HCT116 (cell line): ENCODE results near the gene ARPP21.

Source experiments
- ELF1 ChIP-seq: IDR thresholded peaks from 2 replicates; pipeline ENCODE4 v1.6.1; 2012; ENCODE audit warnings: low read depth, borderline replicate concordance
- EZH2 ChIP-seq: fragments of 200-600 bp; sonication (generic); IDR thresholded peaks from 2 replicates; pipeline ENCODE4 v1.6.1; 2017; ENCODE audit warnings: antibody characterized with exemption, mixed run types
- POLR2A ChIP-seq: IDR thresholded peaks from 2 replicates; pipeline ENCODE4 v1.7.0; 2011; ENCODE audit warnings: borderline replicate concordance; ENCODE audit not compliant: insufficient read depth, insufficient read length; ENCODE audit errors: extremely low read depth
- POLR2AphosphoS5 ChIP-seq: IDR thresholded peaks from 2 replicates; pipeline ENCODE4 v1.6.1; 2011; ENCODE audit warnings: mild to moderate bottlenecking, low read depth, low read length, moderate library complexity
- RAD21 ChIP-seq: IDR thresholded peaks from 2 replicates; pipeline ENCODE4 v1.6.1; 2012; ENCODE audit warnings: low read depth, mild to moderate bottlenecking
- SIN3A ChIP-seq: IDR thresholded peaks from 2 replicates; pipeline ENCODE4 v1.6.1; 2012; ENCODE audit warnings: low read depth
- SP1 ChIP-seq: IDR thresholded peaks from 2 replicates; pipeline ENCODE4 v1.6.1; 2012; ENCODE audit warnings: low read depth
- SRF ChIP-seq: IDR thresholded peaks from 2 replicates; pipeline ENCODE4 v1.6.1; 2012; ENCODE audit warnings: low read depth
- YY1 ChIP-seq: IDR thresholded peaks from 2 replicates; pipeline ENCODE4 v1.6.1; 2011; ENCODE audit warnings: low read length, low read depth, moderate library complexity, mild to moderate bottlenecking; ENCODE audit not compliant: insufficient replicate concordance; ENCODE audit errors: extremely low read depth
- ZFX ChIP-seq: fragments of 450-650 bp; IDR thresholded peaks from 2 replicates; pipeline ENCODE4 v1.6.1; 2017
- ZNF274 ChIP-seq: fragments of 200-500 bp; sonication (Bioruptor generic); IDR thresholded peaks from 2 replicates; pipeline ENCODE4 v1.6.1; 2014; ENCODE audit warnings: mild to moderate bottlenecking, low read depth, low read length, inconsistent platforms
- TF ChIP-seq, protein P1 (sequence below), 3 experiments: fragments of 200-600 bp in 1 of 3; sonication (generic) in 1 of 3; IDR thresholded peaks in 2 of 3; conservative IDR thresholded peaks in 1 of 3; 2 replicates each; pipeline ENCODE4 v1.5.1; 2012 to 2017; ENCODE audit warnings: low read depth in 2 of 3, low read length in 2 of 3, antibody characterized with exemption in 1 of 3, borderline replicate concordance in 1 of 3, control low read depth in 1 of 3, mild to moderate bottlenecking in 1 of 3, mixed read lengths in 1 of 3, mixed run types in 1 of 3, moderate library complexity in 1 of 3; ENCODE audit not compliant: insufficient read depth in 1 of 3
- TF ChIP-seq, protein P2 (sequence below): IDR thresholded peaks from 2 replicates; pipeline ENCODE4 v1.6.1; 2012
- TF ChIP-seq, protein P3 (sequence below): IDR thresholded peaks from 2 replicates; pipeline ENCODE4 v1.6.1; 2012; ENCODE audit warnings: low read depth

DNA sequence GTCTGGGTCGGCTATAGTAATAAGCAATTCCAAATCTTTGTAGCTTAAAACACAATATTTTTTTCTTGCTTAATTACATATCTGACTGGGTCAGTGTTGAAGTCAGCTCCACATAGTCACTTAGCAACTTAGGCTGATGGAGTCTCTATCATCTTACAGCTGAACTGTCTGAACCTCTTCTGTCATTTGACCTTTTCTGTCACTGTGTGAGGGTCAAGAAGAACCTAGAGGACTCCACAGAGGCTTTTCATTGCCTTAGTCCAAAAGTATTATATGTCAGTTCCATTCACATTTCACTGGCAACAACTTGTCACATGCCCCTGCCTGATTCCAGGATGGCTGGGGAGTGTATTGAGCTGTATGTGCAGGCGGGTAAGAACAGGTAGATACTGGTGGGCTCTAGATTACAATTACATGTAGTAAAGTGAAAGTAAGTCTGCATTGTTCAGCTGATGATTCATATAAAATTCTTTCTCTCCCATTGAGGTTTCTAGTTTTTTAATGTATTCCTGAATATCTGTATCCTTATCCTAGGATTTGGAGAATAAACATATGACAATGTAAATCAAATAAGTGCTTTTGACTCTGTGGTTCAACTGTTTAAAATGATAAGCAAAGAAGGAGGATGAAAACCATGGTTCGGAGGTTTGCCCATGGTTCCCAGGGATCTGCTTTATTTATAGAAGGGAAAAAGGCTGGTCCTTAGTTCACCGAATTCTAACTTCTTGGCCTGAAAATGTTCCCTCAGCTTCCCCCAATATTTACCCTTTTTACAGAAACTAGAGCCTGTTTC lies 5.8 kb upstream of the ARPP21 start:
- TF ChIP-seq SP1 = no peak
- TF ChIP-seq, protein P1, sequence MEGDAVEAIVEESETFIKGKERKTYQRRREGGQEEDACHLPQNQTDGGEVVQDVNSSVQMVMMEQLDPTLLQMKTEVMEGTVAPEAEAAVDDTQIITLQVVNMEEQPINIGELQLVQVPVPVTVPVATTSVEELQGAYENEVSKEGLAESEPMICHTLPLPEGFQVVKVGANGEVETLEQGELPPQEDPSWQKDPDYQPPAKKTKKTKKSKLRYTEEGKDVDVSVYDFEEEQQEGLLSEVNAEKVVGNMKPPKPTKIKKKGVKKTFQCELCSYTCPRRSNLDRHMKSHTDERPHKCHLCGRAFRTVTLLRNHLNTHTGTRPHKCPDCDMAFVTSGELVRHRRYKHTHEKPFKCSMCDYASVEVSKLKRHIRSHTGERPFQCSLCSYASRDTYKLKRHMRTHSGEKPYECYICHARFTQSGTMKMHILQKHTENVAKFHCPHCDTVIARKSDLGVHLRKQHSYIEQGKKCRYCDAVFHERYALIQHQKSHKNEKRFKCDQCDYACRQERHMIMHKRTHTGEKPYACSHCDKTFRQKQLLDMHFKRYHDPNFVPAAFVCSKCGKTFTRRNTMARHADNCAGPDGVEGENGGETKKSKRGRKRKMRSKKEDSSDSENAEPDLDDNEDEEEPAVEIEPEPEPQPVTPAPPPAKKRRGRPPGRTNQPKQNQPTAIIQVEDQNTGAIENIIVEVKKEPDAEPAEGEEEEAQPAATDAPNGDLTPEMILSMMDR (IDR thresholded peaks at IDR 0.05 in 2 of 3, conservative IDR thresholded peaks at IDR 0.05 in 1 of 3; ENCODE audit: borderline replicate concordance in 1 of 3, insufficient read depth in 1 of 3, low read depth in 2 of 3, low read length in 2 of 3) = no peak
- TF ChIP-seq, protein P2, sequence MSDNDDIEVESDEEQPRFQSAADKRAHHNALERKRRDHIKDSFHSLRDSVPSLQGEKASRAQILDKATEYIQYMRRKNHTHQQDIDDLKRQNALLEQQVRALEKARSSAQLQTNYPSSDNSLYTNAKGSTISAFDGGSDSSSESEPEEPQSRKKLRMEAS = no peak
- TF ChIP-seq EZH2 = no peak
- no peak for TF ChIP-seq RAD21
- TF ChIP-seq POLR2A = no peak
- TF ChIP-seq SIN3A = no peak
- TF ChIP-seq POLR2AphosphoS5 = no peak
- TF ChIP-seq, protein P3, sequence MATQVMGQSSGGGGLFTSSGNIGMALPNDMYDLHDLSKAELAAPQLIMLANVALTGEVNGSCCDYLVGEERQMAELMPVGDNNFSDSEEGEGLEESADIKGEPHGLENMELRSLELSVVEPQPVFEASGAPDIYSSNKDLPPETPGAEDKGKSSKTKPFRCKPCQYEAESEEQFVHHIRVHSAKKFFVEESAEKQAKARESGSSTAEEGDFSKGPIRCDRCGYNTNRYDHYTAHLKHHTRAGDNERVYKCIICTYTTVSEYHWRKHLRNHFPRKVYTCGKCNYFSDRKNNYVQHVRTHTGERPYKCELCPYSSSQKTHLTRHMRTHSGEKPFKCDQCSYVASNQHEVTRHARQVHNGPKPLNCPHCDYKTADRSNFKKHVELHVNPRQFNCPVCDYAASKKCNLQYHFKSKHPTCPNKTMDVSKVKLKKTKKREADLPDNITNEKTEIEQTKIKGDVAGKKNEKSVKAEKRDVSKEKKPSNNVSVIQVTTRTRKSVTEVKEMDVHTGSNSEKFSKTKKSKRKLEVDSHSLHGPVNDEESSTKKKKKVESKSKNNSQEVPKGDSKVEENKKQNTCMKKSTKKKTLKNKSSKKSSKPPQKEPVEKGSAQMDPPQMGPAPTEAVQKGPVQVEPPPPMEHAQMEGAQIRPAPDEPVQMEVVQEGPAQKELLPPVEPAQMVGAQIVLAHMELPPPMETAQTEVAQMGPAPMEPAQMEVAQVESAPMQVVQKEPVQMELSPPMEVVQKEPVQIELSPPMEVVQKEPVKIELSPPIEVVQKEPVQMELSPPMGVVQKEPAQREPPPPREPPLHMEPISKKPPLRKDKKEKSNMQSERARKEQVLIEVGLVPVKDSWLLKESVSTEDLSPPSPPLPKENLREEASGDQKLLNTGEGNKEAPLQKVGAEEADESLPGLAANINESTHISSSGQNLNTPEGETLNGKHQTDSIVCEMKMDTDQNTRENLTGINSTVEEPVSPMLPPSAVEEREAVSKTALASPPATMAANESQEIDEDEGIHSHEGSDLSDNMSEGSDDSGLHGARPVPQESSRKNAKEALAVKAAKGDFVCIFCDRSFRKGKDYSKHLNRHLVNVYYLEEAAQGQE = no peak
- no peak for TF ChIP-seq YY1
- no peak for TF ChIP-seq ZNF274
- no peak for TF ChIP-seq ELF1
- no peak for TF ChIP-seq SRF
- no peak for TF ChIP-seq ZFX
